Skeletal muscle satellite cell (primary cell): ENCODE data around the gene KRTAP9-6.
"Not testable (repeated sequence)": the region's sequence is repeated elsewhere in the genome, so short reads cannot be mapped to it uniquely, and the experiment has no call there.

Experiments used
- H3K27me3 ChIP-seq: 2 replicates; pipeline ENCODE4 v1.7.0; 2013; ENCODE audit warnings: low read length; ENCODE audit not compliant: control insufficient read depth, insufficient read depth
- H3K36me3 ChIP-seq: 2 replicates; pipeline ENCODE4 v1.7.0; 2013; ENCODE audit warnings: mild to moderate bottlenecking, control low read depth, low read length; ENCODE audit not compliant: insufficient read depth
- H3K4me1 ChIP-seq: 2 replicates; pipeline ENCODE4 v1.7.0; 2013; ENCODE audit warnings: low read length; ENCODE audit not compliant: control insufficient read depth, insufficient read depth
- H3K4me2 ChIP-seq: 2 replicates; pipeline ENCODE4 v1.7.0; 2013; ENCODE audit warnings: mild to moderate bottlenecking, low read length
- H3K4me3 ChIP-seq: 2 replicates; pipeline ENCODE4 v1.7.0; 2013; ENCODE audit warnings: low read length
- H3K9ac ChIP-seq: 2 replicates; pipeline ENCODE4 v1.7.0; 2013; ENCODE audit warnings: mild to moderate bottlenecking, low read depth, low read length, moderate library complexity
- H3K9me3 ChIP-seq: replicated peaks from 2 replicates; pipeline ENCODE4 v1.7.0; 2013; ENCODE audit warnings: mild to moderate bottlenecking, control low read depth, low read length

Gene KRTAP9-6

DNA sequence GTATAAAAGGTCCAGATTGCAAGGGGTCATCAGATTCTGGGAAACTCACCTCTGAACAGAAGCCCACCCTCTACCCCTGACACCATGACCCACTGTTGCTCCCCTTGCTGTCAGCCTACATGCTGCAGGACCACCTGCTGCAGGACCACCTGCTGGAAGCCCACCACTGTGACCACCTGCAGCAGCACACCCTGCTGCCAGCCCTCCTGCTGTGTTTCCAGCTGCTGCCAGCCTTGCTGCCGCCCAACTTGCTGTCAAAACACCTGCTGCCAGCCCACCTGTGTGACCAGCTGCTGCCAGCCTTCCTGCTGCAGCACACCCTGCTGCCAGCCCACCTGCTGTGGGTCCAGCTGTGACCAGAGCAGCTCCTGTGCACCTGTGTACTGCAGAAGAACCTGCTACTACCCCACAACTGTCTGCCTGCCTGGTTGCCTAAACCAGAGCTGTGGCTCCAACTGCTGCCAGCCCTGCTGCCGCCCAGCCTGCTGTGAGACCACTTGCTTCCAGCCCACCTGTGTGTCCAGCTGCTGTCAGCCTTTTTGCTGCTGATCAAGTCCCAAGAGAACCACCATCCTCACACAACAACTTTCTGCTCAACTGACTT, 15.4 kb upstream of the KRTAP9-6 start, which contains the start of gene KRTAP9-4:
Gene KRTAP9-4, plus strand, starts transcription at position 51 of the 604 bp plus-strand sequence. Its CDS starts 34 bp downstream, at position 85.
- H3K27me3 ChIP-seq, result peaks cover 17% of the 10 kb centered on the region
- H3K9me3 ChIP-seq, H3K4me3 ChIP-seq, H3K36me3 ChIP-seq, H3K9ac ChIP-seq, H3K4me2 ChIP-seq, H3K4me1 ChIP-seq: not testable (repeated sequence)

DNA sequence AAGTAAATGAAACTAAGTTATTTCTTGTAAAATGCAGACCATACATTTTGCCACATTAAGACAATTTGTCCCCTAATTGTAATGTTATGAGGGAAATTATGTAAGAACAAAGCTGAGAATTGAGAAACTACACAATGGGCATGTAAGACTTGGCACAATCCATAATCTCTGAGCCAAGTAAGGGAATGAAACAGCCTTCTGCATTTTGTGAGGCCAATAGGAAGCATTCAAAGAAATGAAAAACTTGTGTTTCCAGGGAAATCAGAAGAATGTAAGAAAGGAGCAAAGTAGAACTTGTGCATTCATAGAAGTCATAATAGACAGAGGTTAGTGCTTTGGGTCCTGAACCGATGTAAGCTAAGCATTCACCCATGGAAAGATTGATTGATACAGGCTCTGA, 13.9 kb upstream of the KRTAP9-6 start:
- Histone ChIP-seq H3K9me3 (no peaks in the 10 kb centered on the region), H3K4me3 (no peak overlapping the region), H3K4me2 (no peak overlapping the region), H3K9ac (no peak overlapping the region), H3K27me3 (peaks cover 17% of the 10 kb centered on the region), H3K36me3 (no peaks in the 10 kb centered on the region), H3K4me1 (peaks cover 5% of the 10 kb centered on the region)

DNA sequence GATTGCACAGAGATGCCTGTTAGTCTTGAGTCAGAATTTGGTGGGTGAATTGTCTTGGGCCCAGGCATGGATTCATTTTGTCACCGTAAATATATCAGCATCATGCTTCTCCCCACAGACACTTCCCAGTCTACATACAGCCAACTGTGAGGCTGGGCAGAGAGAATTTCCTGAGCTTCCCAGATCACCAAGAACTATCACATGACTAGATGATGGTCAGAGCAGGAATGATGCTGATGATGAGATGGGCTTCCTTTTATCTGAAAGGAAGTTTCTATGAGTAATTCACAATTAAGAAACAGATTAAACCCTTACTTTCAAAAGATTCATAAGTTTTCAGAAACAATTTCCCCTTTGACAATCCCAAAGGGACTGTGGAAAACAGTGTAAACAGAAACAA, 10.3 kb upstream of the KRTAP9-6 start:
- no peaks in the 10 kb centered on the region for H3K36me3 ChIP-seq
- no peak overlapping the region for H3K4me2 ChIP-seq
- peaks cover 22% of the 10 kb centered on the region for H3K27me3 ChIP-seq
- H3K9ac ChIP-seq, result no peak overlapping the region
- no peaks in the 10 kb centered on the region for H3K9me3 ChIP-seq
- peaks cover 11% of the 10 kb centered on the region for H3K4me1 ChIP-seq
- H3K4me3 ChIP-seq, result no peak overlapping the region

DNA sequence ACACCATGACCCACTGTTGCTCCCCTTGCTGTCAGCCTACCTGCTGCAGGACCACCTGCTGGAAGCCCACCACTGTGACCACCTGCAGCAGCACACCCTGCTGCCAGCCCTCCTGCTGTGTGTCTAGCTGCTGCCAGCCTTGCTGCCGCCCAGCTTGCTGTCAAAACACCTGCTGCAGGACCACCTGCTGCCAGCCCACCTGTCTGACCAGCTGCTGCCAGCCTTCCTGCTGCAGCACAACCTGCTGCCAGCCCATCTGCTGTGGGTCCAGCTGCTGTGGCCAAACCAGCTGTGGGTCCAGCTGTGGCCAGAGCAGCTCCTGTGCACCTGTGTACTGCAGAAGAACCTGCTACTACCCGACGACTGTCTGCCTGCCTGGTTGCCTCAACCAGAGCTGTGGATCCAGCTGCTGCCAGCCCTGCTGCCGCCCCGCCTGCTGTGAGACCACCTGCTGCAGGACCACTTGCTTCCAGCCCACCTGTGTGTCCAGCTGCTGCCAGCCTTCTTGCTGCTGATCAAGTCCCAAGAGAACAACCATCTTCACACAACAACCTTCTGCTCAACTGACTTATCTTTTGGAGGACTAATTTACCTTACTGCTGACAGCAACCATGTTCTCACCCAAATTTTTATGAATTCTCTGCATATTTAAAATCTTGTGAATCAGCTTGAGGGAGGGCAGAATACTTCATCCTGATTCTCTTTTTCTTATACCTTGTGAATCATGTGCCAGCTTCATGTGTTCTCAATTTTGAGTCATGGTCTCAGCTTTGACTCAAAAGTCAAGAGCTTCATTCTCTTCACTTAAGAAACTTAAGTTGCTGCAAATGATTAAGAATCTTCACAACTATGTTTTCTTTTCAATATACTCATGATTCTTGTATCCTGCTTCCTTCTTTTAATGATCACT, 9.5 kb upstream of the KRTAP9-6 start, which contains the start of gene KRTAP9-9:
Gene KRTAP9-9, plus strand, starts transcription at position 4 of the 910 bp plus-strand sequence.
- Histone ChIP-seq H3K4me1 (peaks cover 11% of the 10 kb centered on the region), H3K27me3 (peaks cover 22% of the 10 kb centered on the region)
- not testable (repeated sequence) for H3K9ac ChIP-seq, H3K9me3 ChIP-seq, H3K36me3 ChIP-seq, H3K4me3 ChIP-seq, H3K4me2 ChIP-seq

DNA sequence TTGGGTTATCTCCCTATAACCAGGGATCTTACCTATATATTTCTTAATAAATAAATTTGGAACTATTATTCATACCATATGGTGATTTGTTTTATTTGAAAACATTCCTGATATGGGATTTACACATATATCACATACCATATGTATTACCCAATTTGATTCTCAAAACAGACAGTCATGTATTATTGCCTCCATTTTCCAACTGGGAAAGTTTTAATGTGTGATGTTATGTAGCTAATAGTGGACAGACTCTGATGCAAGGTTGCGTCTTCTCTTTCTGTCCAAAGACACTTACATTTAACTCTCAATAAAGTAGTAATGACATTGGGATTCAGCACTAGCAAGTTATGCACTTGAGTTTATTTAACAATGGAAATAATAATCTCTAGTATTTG, 8.9 kb upstream of the KRTAP9-6 start:
- H3K27me3 ChIP-seq, result peaks cover 19% of the 10 kb centered on the region
- H3K4me1 ChIP-seq, result peaks cover 11% of the 10 kb centered on the region
- H3K9ac ChIP-seq, result no peak overlapping the region
- H3K4me2 ChIP-seq, result peak overlapping the region; percentile 28
- H3K9me3 ChIP-seq, result no peaks in the 10 kb centered on the region
- H3K4me3 ChIP-seq, result no peak overlapping the region
- H3K36me3 ChIP-seq, result no peaks in the 10 kb centered on the region

DNA sequence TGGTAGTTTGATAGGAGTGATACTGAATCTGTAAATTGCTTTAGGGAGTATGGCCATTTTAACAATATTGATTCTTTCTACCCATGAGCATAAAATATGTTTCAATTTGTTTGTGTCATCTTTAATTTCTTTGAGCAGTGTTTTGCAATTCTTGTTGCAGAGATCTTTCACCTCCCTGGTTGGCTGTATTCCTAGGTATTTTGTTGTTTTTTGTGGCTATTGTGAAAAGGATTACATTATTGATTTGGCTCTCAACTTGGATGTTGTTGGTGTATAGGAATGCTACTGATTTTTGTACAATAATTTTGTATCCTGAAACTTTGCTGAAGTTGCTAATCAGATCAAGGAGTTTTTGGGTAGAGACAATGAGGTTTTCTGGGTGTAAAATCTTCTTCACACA, 6.8 kb upstream of the KRTAP9-6 start:
- H3K4me2 ChIP-seq, result no peak overlapping the region
- H3K4me1 ChIP-seq, result peaks cover 11% of the 10 kb centered on the region
- no peaks in the 10 kb centered on the region for H3K9me3 ChIP-seq
- H3K4me3 ChIP-seq, result no peak overlapping the region
- no peak overlapping the region for H3K9ac ChIP-seq
- peaks cover 10% of the 10 kb centered on the region for H3K27me3 ChIP-seq
- H3K36me3 ChIP-seq, result no peaks in the 10 kb centered on the region

DNA sequence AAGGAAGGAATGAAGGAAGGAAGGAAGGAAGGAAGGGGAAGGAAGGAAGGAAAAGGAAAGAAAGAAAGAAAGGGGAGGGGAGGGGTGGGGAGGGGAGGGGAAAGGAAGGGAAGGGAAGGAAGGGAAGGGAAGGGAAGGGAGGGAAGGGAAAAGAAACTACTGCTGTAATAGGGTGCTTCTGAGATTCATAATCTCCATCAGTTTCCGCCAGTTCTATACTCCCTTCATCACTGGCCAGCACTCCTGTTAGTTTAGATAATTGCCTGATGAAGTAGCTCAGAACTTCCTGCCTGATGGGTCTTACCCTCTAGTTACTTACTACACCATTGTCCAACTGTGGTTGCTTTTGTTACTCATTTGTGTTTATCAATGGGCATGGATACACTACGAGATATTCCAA, 2.0 kb upstream of the KRTAP9-6 start:
- Histone ChIP-seq H3K4me2 (no peak overlapping the region), H3K27me3 (peaks cover 9% of the 10 kb centered on the region), H3K9ac (no peak overlapping the region), H3K4me1 (no peaks in the 10 kb centered on the region), H3K4me3 (no peak overlapping the region), H3K9me3 (no peaks in the 10 kb centered on the region), H3K36me3 (no peaks in the 10 kb centered on the region)

DNA sequence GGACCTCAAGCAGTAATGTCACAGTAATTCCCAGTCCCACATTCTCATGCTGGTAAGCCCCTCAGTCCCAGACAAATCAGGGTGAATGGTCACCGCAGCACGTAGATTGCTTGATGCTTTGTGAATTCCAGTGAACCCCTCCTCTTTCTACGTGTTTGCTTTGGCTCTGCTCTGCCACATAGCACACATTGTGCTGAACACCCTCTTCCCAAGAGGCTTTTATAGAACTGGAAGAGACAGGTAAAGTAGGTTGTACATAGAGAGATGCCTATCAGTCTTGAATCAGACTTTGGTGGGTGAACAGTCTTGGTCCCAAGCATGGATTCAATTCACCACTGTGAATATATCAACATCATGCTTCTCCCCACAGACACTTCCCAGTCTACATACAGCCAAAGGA, 579 bp upstream of the KRTAP9-6 start:
- Histone ChIP-seq H3K4me1 (no peaks in the 10 kb centered on the region), H3K9ac (no peak overlapping the region), H3K4me3 (no peak overlapping the region), H3K27me3 (peaks cover 7% of the 10 kb centered on the region), H3K36me3 (no peaks in the 10 kb centered on the region), H3K9me3 (no peaks in the 10 kb centered on the region), H3K4me2 (no peak overlapping the region)

DNA sequence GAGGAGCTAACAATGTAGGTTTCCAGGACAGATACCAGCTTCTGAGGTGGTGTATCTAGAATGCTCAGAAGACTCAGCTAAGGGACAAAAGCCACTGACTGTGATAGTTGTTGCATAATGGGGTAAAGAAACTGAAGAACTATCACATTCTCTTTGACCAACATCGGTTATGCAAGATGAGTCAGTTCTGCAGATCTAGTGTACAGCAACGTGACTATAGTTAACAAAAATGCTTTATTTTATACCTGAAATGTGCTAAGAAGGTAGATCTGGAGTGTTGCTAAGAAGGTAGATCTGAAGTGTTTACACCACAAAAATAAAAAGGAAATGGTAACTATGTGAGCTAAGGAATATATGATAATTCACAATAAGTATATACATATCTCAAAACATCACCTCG, 2.5 kb downstream of the KRTAP9-6 start:
- no peak overlapping the region for H3K4me2 ChIP-seq
- no peak overlapping the region for H3K4me3 ChIP-seq
- peaks cover 7% of the 10 kb centered on the region for H3K27me3 ChIP-seq
- no peaks in the 10 kb centered on the region for H3K9me3 ChIP-seq
- no peaks in the 10 kb centered on the region for H3K36me3 ChIP-seq
- H3K9ac ChIP-seq, result no peak overlapping the region
- H3K4me1 ChIP-seq, result no peaks in the 10 kb centered on the region

DNA sequence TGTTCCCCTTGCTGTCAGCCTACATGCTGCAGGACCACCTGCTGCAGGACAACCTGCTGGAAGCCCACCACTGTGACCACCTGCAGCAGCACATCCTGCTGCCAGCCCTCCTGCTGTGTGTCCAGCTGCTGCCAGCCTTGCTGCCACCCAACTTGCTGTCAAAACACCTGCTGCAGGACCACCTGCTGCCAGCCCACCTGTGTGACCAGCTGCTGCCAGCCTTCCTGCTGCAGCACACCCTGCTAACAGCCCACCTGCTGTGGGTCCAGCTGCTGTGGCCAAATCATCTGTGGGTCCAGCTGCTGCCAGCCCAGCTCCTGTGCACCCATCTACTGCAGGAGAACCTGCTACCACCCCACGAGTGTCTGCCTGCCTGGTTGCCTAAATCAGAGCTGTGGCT, 6.1 kb downstream of the KRTAP9-6 start:
- not testable (repeated sequence) for H3K36me3 ChIP-seq, H3K4me1 ChIP-seq, H3K9ac ChIP-seq, H3K4me3 ChIP-seq, H3K27me3 ChIP-seq, H3K4me2 ChIP-seq, H3K9me3 ChIP-seq

DNA sequence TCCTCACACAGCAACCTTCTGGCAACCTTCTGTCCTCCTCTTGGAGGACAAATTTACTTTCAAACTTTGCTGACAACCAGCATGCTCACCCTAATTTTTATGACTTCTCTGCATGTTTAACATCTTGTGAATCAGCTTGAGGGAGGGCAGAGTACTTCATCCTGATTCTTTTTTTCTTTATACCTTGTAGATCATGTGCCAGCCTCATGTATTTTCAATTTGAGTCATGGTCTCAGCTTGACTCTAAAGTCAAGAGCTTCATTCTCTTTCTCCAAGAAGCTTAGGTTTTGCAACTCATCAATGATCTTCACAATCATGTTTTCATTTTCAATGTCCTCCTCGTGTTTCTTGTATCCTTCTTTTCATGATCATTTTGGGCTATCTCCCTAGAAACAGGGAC, 6.7 kb downstream of the KRTAP9-6 start:
- Histone ChIP-seq H3K4me2 (no peak overlapping the region), H3K4me1 (no peaks in the 10 kb centered on the region), H3K9ac (no peak overlapping the region), H3K4me3 (no peak overlapping the region), H3K9me3 (no peaks in the 10 kb centered on the region), H3K27me3 (no peaks in the 10 kb centered on the region), H3K36me3 (no peaks in the 10 kb centered on the region)
